ENCODE measurements around the gene SPINK8. TPM values are rescaled to one million over a fixed set of nuclear protein-coding genes. Genes with fewer than 3 reads are reported as not detected.
"Not testable (repeated sequence)": the region's sequence is repeated elsewhere in the genome, so short reads cannot be mapped to it uniquely, and the experiment has no call there.

The SPINK8 gene
- not detected for total RNA-seq

DNA sequence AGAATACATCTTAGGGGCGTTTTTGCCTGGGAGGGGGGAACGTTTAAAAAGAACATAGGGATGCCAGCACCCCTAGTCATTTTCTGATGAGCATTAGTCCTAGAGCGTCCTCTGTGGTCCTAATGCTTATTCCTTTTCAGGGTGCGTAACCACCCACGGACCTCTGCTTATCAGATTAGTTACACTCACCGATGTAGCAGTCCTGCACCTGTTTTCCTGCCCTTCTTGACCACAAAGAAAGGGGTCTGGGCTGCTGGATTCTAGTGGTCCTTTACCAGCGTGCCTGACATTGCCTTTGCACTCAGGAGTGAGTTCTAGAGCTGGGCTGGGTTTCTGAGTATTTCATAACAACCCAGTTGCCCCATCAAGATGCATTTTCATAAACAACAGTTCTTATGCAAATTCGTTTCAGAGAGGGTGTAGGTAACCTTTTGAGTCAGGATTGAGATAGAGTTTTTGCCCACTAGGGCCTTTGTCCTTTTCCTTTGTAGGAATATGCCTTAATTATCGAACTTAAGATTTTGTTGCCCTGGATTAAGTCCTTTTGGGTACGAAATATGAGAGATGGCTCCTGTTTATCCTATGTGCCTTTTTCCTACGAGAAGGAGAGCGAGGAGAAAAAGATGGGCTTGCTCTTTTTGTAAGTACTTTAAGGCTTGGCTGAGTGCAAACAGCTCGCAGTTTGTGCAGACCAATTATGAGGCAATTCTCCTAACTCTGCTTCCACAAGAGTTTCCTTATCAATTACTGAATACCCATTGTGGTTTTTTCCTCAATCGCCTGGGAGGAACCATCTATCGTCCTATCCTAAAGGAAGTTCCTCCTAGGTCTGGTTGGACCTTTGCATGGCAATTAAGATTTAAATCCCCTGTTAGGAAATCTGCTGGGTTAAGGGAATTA is at the start of gene SPINK8:
TSS of gene SPINK8 (minus strand) at position 316 of the 900 bp plus-strand sequence. CDS start 5,320 bp downstream, outside the sequence.
- H3K27ac ChIP-seq; H3K27me3 ChIP-seq; H3K36me3 ChIP-seq; DNase-seq; H3K4me3 ChIP-seq; intact Hi-C loops (cut with DNase I); H3K9me3 ChIP-seq; H3K4me1 ChIP-seq; H3K9ac ChIP-seq (ENCODE audit: low read depth in 2 of 2, low read length in 2 of 2): not testable (repeated sequence)

GRCh38 chr3:48372862-48373435 is 39.5 kb upstream of the SPINK8 start:
- TF ChIP-seq CTCF (IDR thresholded peaks at IDR 0.05): no peak
- no peaks in the 10 kb centered on the region for H3K9me3 ChIP-seq
- DNase-seq: no peak
- H3K27ac ChIP-seq: no peak overlapping the region
- no peaks in the 10 kb centered on the region for H3K4me1 ChIP-seq
- no peak overlapping the region for H3K9ac ChIP-seq (ENCODE audit: low read depth in 2 of 2, low read length in 2 of 2)
- no peaks in the 10 kb centered on the region for H3K27me3 ChIP-seq
- no peak overlapping the region for H3K4me3 ChIP-seq
- H3K36me3 ChIP-seq: no peaks in the 10 kb centered on the region
- intact Hi-C loops (cut with DNase I): no loop called here

DNA sequence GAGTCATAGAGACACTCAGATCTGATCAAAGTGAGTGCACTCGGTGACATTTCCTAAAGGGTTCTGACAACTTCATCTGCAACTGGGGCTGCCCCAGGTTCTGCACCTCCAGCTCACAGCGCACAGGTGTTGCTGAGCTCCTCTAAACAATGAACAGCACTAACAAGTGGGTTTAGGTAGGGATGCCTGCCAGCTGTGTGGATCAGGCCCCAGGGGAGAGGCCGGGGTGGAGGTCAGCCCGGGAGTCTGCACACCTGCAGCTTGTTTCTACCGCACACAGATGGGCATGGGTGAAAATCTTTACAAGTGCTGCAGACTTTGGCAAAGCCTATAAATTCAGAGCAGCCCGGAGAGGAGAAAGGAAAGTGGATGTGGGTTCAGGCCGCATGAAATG is 38.9 kb upstream of the SPINK8 start:
- no peak overlapping the region for H3K9ac ChIP-seq (ENCODE audit: low read depth in 2 of 2, low read length in 2 of 2)
- H3K4me1 ChIP-seq: no peaks in the 10 kb centered on the region
- H3K4me3 ChIP-seq: no peak overlapping the region
- intact Hi-C loops (cut with DNase I): no loop called here
- no peak for DNase-seq
- no peak overlapping the region for H3K27ac ChIP-seq
- no peaks in the 10 kb centered on the region for H3K9me3 ChIP-seq
- no peaks in the 10 kb centered on the region for H3K36me3 ChIP-seq
- no peak for TF ChIP-seq CTCF (IDR thresholded peaks at IDR 0.05)
- no peaks in the 10 kb centered on the region for H3K27me3 ChIP-seq

GRCh38 chr3:48371651-48372376 is 38.4 kb upstream of the SPINK8 start, which contains the start of gene FBXW12:
Gene FBXW12 (plus strand): TSS chr3:48372219. CDS start chr3:48372768, 549 bp downstream.
- TF ChIP-seq CTCF (IDR thresholded peaks at IDR 0.05): no peak
- intact Hi-C loops (cut with DNase I): no loop called here
- Histone ChIP-seq H3K4me1 (no peaks in the 10 kb centered on the region), H3K27ac (no peak within 1 kb of the TSS), H3K4me3 (no peak within 1 kb of the TSS), H3K36me3 (no peaks in the 10 kb centered on the region), H3K9me3 (no peaks in the 10 kb centered on the region), H3K9ac (ENCODE audit: low read depth in 2 of 2, low read length in 2 of 2) (no peak within 1 kb of the TSS), H3K27me3 (no peaks in the 10 kb centered on the region)
- no peak for DNase-seq

DNA sequence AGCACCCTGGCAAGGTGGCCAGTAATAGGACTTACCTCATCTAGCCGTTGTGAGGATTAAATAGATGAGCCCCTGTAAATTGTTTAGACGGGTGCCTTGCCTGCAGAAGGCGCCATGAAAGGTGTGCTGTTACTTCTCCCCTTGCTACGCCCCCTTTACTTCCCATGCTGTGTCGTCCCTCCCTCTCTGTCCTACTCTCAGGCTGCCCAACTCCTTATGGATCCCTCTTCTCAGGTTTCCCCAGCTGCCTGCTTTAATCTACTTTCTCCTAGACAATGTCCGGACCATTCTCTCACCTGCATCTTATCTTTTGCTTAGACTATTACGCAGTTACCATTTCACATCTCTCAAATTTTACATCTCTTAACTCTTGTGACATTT is 36.9 kb upstream of the SPINK8 start:
- H3K4me1 ChIP-seq: no peaks in the 10 kb centered on the region
- H3K4me3 ChIP-seq: no peak overlapping the region
- no peaks in the 10 kb centered on the region for H3K9me3 ChIP-seq
- no peaks in the 10 kb centered on the region for H3K36me3 ChIP-seq
- DNase-seq: no peak
- no peak for TF ChIP-seq CTCF (IDR thresholded peaks at IDR 0.05)
- intact Hi-C loops (cut with DNase I): no loop called here
- H3K27ac ChIP-seq: no peak overlapping the region
- H3K27me3 ChIP-seq: no peaks in the 10 kb centered on the region
- no peak overlapping the region for H3K9ac ChIP-seq (ENCODE audit: low read depth in 2 of 2, low read length in 2 of 2)
